SH-SY5Y (cell line): ENCODE data around the gene OR2AG1.

Experiments
- GATA2 ChIP-seq: IDR thresholded peaks from 2 replicates; pipeline ENCODE4 v1.6.1; 2011; ENCODE audit warnings: mild to moderate bottlenecking, low read depth, low read length
- GATA3 ChIP-seq: IDR thresholded peaks from 2 replicates; pipeline ENCODE4 v1.6.1; 2011; ENCODE audit warnings: low read depth, mild to moderate bottlenecking, low read length, moderate library complexity

- TF ChIP-seq GATA2 (no peak), GATA3 (no peak)
Measured at GRCh38 chr11:6745465-6746015, 37.3 kb upstream of the OR2AG1 start.
